Brain microvascular endothelial cell (primary cell): ENCODE results near the gene C3orf20.
A peak's percentile ranks its signal among the peaks of the same experiment; 100 is the strongest.
"Not testable (repeated sequence)": the region's sequence is repeated elsewhere in the genome, so short reads cannot be mapped to it uniquely, and the experiment has no call there.

Source experiments
- DNase-seq: peaks from one replicate; pipeline ENCODE4 v3.0.0-alpha.2; 2020
- H3K27ac ChIP-seq: fragments of 250-450 bp; sonication (Bioruptor Pico); 2 replicates; pipeline ENCODE4 v1.5.1; 2020; ENCODE audit warnings: mild to moderate bottlenecking, moderate library complexity
- H3K27me3 ChIP-seq: fragments of 250-450 bp; sonication (Bioruptor Pico); replicated peaks from 2 replicates; pipeline ENCODE4 v1.5.1; 2020; ENCODE audit warnings: mild to moderate bottlenecking
- H3K36me3 ChIP-seq: fragments of 250-450 bp; sonication (Bioruptor Pico); replicated peaks from 2 replicates; pipeline ENCODE4 v1.5.1; 2020; ENCODE audit warnings: mild to moderate bottlenecking
- H3K4me3 ChIP-seq: 2 replicates; pipeline ENCODE4 v1.5.1; 2011; ENCODE audit warnings: low read depth, mild to moderate bottlenecking, control low read depth, low read length, moderate library complexity
- CTCF ChIP-seq: IDR thresholded peaks from 2 replicates; pipeline ENCODE4 v1.5.1; 2011; ENCODE audit warnings: low read depth, mild to moderate bottlenecking, moderate library complexity, low read length, control low read depth, inconsistent platforms; ENCODE audit errors: missing control alignments
- in situ Hi-C: cut with HindIII; loops from 2 replicates; pipeline ENCODE4 v1.10.0; 2017; ENCODE audit warnings: low sequenced_read_pairs, low pct_ligation_motif_present

C3orf20 gene

GRCh38 chr3:14651440-14652251, 23.3 kb upstream of the C3orf20 start, which contains the start of gene CCDC174:
CCDC174 (plus strand) TSS chr3:14651762; CDS start chr3:14651837, 75 bp downstream.
- peak; percentile 96 for DNase-seq
- in situ Hi-C loops: no loop called here
- Histone ChIP-seq H3K36me3 (peaks cover 12% of the 10 kb centered on the region), H3K27ac (peak within 1 kb of the TSS; percentile 71), H3K27me3 (no peaks in the 10 kb centered on the region), H3K4me3 (peak within 1 kb of the TSS; percentile 98)
- no peak for TF ChIP-seq CTCF

GRCh38 chr3:14652360-14652907, 22.5 kb upstream of the C3orf20 start:
- H3K27me3 ChIP-seq, DNase-seq, in situ Hi-C loops: not testable (repeated sequence)
- Histone ChIP-seq H3K27ac (peak overlapping the region; percentile 71), H3K4me3 (peak overlapping the region; percentile 98), H3K36me3 (peaks cover 19% of the 10 kb centered on the region)

GRCh38 chr3:14657579-14657978, 17.4 kb upstream of the C3orf20 start:
- no peaks in the 10 kb centered on the region for H3K27me3 ChIP-seq
- peaks cover 57% of the 10 kb centered on the region for H3K36me3 ChIP-seq
- no peak for DNase-seq
- H3K4me3 ChIP-seq: no peak overlapping the region
- in situ Hi-C loops: no loop called here
- TF ChIP-seq CTCF: no peak
- H3K27ac ChIP-seq: no peak overlapping the region

GRCh38 chr3:14658978-14659377, 16.0 kb upstream of the C3orf20 start:
- no peak for DNase-seq
- H3K27ac ChIP-seq: no peak overlapping the region
- no peaks in the 10 kb centered on the region for H3K27me3 ChIP-seq
- H3K4me3 ChIP-seq: no peak overlapping the region
- in situ Hi-C loops: no loop called here
- no peak for TF ChIP-seq CTCF
- peaks cover 68% of the 10 kb centered on the region for H3K36me3 ChIP-seq

GRCh38 chr3:14660942-14661341, 14.0 kb upstream of the C3orf20 start:
- no peak overlapping the region for H3K4me3 ChIP-seq
- H3K36me3 ChIP-seq: peaks cover 71% of the 10 kb centered on the region
- no peak for TF ChIP-seq CTCF
- DNase-seq: no peak
- no peak overlapping the region for H3K27ac ChIP-seq
- in situ Hi-C loops: no loop called here
- no peaks in the 10 kb centered on the region for H3K27me3 ChIP-seq

GRCh38 chr3:14663396-14664135, 11.4 kb upstream of the C3orf20 start:
- H3K27me3 ChIP-seq: no peaks in the 10 kb centered on the region
- TF ChIP-seq CTCF: no peak
- in situ Hi-C loops: no loop called here
- H3K4me3 ChIP-seq: no peak overlapping the region
- no peak overlapping the region for H3K27ac ChIP-seq
- no peak for DNase-seq
- peaks cover 64% of the 10 kb centered on the region for H3K36me3 ChIP-seq
